K562 (cell line): ENCODE data around the gene FPR1. TPM values are rescaled to one million over a fixed set of nuclear protein-coding genes. Genes with fewer than 3 reads are reported as not detected.

ENCODE experiments used
- CREB1 ChIP-seq, 2 experiments: sonication (generic) in 1 of 2; formaldehyde crosslinking in 1 of 2; IDR thresholded peaks; 2 replicates each; pipeline versions ENCODE4 v1.6.1 to v1.8.0; 2012 to 2022; ENCODE audit warnings: inconsistent platforms in 1 of 2, mild to moderate bottlenecking in 1 of 2, missing genetic modification reagents in 1 of 2, moderate library complexity in 1 of 2
- ELF2 ChIP-seq: fragments of 250-450 bp; sonication (Bioruptor Pico); IDR thresholded peaks from 2 replicates; pipeline ENCODE4 v1.5.0; 2021; ENCODE audit warnings: mild to moderate bottlenecking
- NCOA6 ChIP-seq: fragments of 450-650 bp; IDR thresholded peaks from 2 replicates; pipeline ENCODE4 v1.6.1; 2017; ENCODE audit warnings: mild to moderate bottlenecking
- REST ChIP-seq, 2 experiments: fragments of 450-650 bp; formaldehyde crosslinking in 1 of 2; IDR thresholded peaks; 2 replicates each; pipeline versions ENCODE4 v1.4.0 to v1.6.1; 2014 to 2020; ENCODE audit warnings: mild to moderate bottlenecking in 2 of 2, borderline replicate concordance in 1 of 2, low read depth in 1 of 2
- SMARCA5 ChIP-seq: fragments of 450-650 bp; IDR thresholded peaks from 2 replicates; pipeline ENCODE4 v1.6.1; 2016
- polyA plus RNA-seq, 8 experiments: library from polyadenylated mRNA; depleted of rRNA in 4 of 8; stranded (reverse) in 5 of 8; unstranded in 3 of 8; fragments of >200 nt; fragmentation: Nextera tagmentation in 2 of 8; fragmentation: Illumina TruSeq in 1 of 8; extraction: Ambion mirVana in 2 of 8; extraction: Trizol in 1 of 8; gene quantifications; 2 replicates each; pipeline versions ENCODE4 v1.2.1 to v1.2.3, GENCODE V29; 2011 to 2014; ENCODE audit warnings: inconsistent platforms in 1 of 8, missing spikeins in 1 of 8
- total RNA-seq, 7 experiments: library from RNA; depleted of rRNA in 6 of 7; stranded (reverse); fragments of >200 nt in 6 of 7; fragmentation: Illumina TruSeq in 2 of 7; extraction: Trizol in 2 of 7; gene quantifications; 2 replicates each; pipeline versions ENCODE4 v1.2.1 to v1.2.3, GENCODE V29; 2011 to 2021; ENCODE audit warnings: low replicate concordance in 1 of 7
- TF ChIP-seq, protein P1 (sequence below): conservative IDR thresholded peaks from 2 replicates; pipeline ENCODE4 v1.6.1; 2011; ENCODE audit warnings: low read depth, mild to moderate bottlenecking, low read length; ENCODE audit not compliant: control insufficient read depth
- TF ChIP-seq, protein P2 (sequence below): sonication (generic); formaldehyde crosslinking; IDR thresholded peaks from 2 replicates; pipeline ENCODE4 v1.8.1; 2023; ENCODE audit warnings: mild to moderate bottlenecking, missing genetic modification reagents
- TF ChIP-seq, protein P3 (sequence below): fragments of 250-450 bp; sonication (Bioruptor Pico); IDR thresholded peaks from 2 replicates; pipeline ENCODE4 v1.8.0; 2021; ENCODE audit warnings: borderline replicate concordance, mild to moderate bottlenecking, moderate library complexity; ENCODE audit not compliant: poor library complexity, severe bottlenecking

The FPR1 gene
- total and polyA plus RNA-seq, 9 of the 15 experiments (the other 6 are each of a cell fraction or from before 2014, with no cell fraction given): 0.06 to 0.25 (median 0.14) TPM; not detected in 4

GRCh38 chr19:51703575-51704515 lies 47.8 kb downstream of the FPR1 start (continued):
- TF ChIP-seq REST (IDR thresholded peaks at IDR 0.05; ENCODE audit: borderline replicate concordance) (peak; percentile 42), REST (CRISPR knock-in tag; IDR thresholded peaks at IDR 0.05; ENCODE audit: low read depth) (peak; percentile 55; the same call in 1 of the 2 replicates), NCOA6 (no peak), CREB1 (IDR thresholded peaks at IDR 0.05) (peak; percentile 73), CREB1 (CRISPR knock-in tag; IDR thresholded peaks at IDR 0.05) (peak; percentile 73), SMARCA5 (no peak), ELF2 (CRISPR knock-in tag) (peak; percentile 17; the same call in 1 of the 2 replicates)
- TF ChIP-seq, protein P1, sequence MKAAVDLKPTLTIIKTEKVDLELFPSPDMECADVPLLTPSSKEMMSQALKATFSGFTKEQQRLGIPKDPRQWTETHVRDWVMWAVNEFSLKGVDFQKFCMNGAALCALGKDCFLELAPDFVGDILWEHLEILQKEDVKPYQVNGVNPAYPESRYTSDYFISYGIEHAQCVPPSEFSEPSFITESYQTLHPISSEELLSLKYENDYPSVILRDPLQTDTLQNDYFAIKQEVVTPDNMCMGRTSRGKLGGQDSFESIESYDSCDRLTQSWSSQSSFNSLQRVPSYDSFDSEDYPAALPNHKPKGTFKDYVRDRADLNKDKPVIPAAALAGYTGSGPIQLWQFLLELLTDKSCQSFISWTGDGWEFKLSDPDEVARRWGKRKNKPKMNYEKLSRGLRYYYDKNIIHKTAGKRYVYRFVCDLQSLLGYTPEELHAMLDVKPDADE: peak; percentile 64; the same call in 1 of the 2 replicates
- TF ChIP-seq, protein P2, sequence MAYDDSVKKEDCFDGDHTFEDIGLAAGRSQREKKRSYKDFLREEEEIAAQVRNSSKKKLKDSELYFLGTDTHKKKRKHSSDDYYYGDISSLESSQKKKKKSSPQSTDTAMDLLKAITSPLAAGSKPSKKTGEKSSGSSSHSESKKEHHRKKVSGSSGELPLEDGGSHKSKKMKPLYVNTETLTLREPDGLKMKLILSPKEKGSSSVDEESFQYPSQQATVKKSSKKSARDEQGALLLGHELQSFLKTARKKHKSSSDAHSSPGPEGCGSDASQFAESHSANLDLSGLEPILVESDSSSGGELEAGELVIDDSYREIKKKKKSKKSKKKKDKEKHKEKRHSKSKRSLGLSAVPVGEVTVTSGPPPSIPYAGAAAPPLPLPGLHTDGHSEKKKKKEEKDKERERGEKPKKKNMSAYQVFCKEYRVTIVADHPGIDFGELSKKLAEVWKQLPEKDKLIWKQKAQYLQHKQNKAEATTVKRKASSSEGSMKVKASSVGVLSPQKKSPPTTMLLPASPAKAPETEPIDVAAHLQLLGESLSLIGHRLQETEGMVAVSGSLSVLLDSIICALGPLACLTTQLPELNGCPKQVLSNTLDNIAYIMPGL (CRISPR knock-in tag): no peak
- TF ChIP-seq, protein P3, sequence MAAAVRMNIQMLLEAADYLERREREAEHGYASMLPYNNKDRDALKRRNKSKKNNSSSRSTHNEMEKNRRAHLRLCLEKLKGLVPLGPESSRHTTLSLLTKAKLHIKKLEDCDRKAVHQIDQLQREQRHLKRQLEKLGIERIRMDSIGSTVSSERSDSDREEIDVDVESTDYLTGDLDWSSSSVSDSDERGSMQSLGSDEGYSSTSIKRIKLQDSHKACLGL (CRISPR knock-in tag): no peak
